GM15510 (cell line): ENCODE results near the gene MNAT1.

Source experiments
- POLR2A ChIP-seq: IDR thresholded peaks from 3 replicates; pipeline ENCODE4 v1.6.1; 2011; ENCODE audit warnings: borderline replicate concordance; ENCODE audit not compliant: insufficient read length; ENCODE audit errors: extremely low read depth

Gene MNAT1

DNA sequence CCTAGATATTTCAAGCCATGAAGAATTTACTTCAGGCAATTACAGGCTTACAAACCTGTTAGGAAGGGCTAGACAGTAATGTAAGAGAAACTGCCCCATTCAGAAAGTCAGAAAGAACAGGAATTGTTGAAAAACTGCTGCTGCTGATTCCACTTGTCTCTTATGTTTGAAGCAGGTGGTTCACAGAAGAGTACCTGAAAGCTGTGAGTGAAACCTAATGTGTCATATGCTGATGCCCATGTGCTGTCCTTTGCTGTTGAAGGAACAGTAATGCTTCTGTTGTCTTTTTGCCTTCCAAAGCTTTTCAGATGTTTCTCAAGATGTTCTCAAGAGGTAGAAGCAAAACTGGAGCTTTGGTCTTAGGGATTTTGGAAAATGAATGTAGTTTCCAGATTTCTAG is 39.0 kb downstream of the MNAT1 start:
- no peak for TF ChIP-seq POLR2A

DNA sequence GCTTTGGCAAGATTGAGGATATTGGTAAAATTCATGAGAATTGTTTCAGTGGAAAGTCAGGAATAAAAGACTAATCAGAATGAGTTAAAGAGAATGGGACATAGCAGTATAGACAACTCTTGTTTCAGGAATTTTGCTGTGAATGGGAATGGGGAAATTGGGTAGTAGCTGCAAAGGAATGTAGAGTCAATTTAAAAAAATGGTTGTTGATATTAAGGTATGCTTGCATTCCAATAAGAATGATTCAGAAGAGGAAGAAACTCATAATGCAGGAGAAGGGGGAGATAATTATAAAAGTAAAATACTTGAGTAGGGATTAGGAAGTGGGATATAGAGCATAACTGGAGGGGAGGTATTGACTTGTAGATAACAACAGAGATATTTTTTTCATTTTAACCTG is 40.7 kb downstream of the MNAT1 start:
- no peak for TF ChIP-seq POLR2A

DNA sequence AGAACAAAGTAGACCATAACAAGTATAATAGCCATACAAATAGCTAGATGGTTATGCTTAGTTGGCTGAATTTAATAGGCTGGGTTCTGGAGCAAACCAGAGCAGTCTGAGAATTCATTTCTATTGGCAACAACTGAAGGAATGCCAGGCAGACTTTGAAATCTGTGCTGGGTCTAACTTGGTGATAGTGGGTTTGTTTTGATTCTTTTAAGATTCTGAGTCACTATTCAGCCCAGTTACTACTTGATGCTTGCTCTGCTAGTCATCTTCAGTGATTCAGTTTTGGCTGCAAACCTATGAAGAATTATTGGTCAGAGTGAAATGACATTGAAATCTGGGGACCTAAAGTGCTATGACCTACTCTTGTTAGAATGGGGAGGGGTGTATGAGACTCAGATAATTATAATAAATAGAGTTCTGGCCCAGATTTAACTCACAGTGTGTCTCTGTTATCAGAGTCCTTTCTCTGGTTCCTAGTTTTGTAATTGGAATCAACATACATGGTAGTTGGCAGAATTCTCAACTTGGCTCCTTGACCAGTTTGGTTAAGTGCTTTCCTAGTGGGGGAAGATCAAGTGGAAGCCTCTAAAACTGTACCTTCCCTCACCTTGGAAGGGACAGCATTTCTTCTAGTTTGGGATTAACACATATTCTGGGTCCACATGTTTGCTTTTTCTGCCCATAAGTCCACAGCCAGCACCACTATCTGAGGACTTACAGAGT is 43.5 kb downstream of the MNAT1 start:
- TF ChIP-seq POLR2A, result no peak

DNA sequence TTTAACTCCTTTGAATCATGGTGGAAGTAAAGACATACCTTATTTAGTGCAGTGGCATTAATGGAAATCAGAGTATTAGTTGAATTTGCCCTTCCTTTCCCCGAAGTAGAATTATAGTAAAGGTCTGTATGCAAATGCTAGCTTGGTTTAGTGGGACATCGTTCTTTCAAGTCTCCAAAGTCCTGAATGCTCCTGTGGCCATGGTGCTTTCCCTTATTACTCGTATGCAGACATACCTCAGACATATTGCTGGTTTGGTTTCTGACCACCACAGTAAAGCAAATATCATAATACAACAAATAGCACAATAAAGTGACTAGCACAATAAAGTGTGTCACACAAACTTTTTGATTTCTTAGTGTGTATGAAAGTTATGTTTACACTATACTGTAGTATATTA is 52.3 kb downstream of the MNAT1 start:
- TF ChIP-seq POLR2A, result no peak

DNA sequence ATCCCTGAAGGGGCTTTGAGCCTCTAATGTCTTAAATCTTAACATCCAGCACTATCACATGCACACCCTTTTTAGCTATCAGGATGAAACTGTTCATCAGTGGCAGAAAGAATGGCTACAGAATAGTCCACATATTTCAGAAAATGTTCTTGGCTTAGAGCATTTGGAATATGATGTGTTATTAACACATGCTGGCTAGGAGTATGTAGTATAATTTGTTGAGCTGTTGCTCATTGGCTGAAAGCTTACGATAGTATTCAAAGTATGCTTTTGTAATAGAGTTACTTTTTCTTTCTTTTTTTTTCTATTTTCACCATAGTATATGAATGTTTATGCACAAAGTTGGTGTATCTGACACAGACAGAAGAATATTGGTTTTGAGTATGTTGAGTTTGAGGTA is 55.1 kb downstream of the MNAT1 start:
- no peak for TF ChIP-seq POLR2A

DNA sequence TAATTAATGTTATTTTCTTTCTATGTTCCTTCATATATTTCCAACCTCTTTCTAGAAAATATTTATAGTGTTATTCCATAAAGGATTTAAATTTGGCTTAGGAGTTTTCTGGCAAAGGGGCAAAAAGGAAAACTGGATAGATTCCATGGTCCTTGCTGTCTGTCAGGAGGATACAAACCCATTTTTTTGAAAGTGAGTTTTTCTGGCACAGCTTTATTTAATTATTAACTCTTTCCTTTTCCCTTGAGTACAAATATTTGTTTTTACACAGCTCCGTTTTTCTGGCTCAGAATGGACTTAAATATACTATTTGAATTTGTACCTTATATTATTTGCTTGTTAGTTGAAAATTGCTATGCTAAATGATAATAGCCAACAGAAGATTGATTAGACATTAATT is 56.3 kb downstream of the MNAT1 start:
- TF ChIP-seq POLR2A, result no peak

DNA sequence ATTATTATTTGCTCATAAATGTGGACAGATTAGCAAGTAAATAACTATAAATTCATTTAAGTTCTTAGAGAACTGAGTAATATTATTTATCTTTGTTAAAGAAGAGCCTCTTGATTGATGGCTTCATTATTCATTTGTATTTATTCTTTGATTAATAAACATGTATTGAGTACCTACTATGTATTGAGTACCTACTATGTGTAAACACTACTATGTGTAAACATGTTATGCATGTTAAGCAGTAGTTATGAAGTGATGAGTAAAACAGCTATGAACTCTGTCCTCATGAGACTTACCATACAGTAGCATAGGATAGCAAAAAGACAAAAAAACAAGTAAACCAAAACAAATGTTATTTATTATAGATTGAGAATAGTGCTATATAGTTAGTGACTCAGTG is 61.9 kb downstream of the MNAT1 start:
- TF ChIP-seq POLR2A, result no peak

DNA sequence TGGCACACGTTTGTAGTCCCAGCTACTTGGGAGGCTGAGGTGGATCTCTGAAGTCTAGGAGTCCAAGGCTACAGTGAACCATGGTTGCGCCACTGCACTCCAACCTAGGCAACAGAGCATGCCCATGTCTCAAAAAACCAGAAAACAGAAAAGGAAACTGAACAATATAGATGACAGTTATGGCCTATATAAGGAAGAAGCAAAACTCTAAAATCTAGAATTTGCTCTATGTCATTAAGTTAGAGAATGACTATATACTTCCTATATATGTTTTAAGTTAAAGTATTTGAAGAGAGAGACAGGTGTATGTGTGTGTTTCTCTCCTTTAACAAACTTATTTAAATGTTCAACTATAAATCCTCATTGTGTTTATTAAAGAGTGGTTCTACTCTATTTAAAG is 65.8 kb downstream of the MNAT1 start:
- no peak for TF ChIP-seq POLR2A

DNA sequence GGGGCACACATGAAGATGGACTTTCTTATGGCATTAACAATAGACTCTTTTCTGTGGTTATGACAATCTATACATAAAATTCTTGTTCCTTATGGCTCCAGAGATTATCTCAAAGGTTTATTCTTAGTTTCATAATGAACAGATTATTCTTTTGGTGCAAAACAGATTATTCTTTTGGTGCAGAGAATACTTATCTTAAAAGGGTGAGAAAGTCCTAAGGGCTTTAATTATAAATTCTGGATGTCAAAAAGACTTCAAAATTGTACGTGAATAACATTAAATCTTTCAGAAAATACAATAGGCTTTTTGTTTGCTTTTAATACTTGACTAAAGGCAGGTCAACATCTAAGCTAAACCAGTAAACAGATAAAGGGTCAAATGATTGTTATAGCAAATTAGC is 69.3 kb downstream of the MNAT1 start:
- no peak for TF ChIP-seq POLR2A

DNA sequence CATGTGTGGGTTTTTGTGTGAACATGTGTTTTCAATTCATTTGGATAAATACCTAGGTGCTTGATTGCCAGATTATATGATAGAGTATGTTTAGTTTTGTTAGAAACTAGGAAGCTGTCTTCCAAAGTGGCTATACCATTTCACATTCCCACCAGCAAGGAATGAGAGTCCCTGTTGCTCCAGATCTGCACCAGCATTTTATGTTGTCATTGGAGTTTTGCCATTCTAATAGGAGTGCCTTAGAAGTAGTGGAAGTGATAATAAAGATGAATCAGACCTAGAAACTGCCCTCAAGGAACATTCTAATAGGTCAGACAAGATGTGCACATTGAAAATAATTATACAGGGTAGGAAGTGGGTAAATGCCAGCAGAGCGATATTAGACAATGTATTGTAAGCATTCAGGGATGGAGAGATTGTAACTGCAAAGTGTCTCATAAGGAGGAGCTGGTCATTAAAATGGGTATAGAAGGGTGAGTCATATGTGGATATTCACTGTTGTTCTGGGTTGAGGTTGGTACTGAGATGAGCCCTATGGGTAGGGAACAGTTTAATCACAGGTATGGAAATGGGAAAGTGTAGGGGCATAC is 71.4 kb downstream of the MNAT1 start:
- no peak for TF ChIP-seq POLR2A

DNA sequence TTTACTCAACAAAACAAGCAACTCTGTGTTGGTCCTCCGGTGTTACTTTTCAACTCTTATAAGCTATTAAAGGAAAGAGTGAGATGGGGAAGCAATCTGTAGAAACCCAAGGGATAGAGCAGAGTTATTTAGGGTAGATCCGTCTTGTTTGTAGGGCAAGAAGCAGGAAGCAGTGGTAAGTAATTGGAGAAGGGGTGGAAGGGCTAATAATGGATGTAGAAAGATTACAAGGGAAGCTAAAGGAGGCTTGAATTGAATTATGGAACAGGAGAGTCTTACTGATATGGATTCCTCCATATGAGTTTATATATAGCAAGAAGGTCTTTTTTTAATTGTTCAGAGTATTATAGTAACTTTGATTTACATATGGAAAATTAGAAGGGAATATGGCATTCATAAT is 72.7 kb downstream of the MNAT1 start:
- TF ChIP-seq POLR2A, result no peak

DNA sequence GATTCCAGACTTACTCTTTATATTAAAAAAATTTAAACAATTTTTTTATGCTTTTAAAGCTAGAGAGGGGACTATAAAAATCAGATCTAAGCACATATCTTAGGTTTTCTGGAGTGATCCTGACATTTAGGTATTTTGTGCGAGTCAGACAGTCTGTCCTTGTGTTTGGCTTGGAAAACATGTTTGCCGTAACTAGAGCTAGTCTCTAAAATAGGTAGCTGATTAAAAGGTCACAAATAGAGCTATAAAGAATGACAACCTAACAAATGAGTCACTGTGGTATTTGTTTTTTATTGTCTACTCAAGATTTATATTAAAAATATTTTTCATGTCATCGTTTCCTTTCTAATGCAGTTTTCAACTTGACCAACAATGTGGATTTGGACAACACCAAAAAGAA is 73.4 kb downstream of the MNAT1 start:
- TF ChIP-seq POLR2A, result no peak

DNA sequence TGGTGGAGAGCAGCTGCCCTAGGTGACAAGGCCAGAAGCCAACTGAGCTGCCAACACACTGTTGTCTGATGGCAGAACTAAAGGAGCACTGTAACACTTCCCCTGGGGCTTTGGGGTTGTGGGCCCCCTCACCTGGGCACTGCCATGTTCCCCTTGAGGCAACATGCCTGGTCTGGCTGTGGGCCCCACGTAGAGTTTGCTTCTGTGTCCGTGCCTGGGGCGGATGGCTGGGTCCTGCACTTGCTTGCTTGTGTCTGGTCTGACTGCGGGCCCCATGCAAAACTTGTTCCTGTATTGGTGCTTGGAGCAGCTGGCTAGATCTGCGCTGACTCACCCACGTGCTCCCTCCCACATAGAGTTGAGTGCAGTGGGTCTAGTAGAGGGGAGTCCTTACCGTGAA is 78.4 kb downstream of the MNAT1 start:
- no peak for TF ChIP-seq POLR2A

DNA sequence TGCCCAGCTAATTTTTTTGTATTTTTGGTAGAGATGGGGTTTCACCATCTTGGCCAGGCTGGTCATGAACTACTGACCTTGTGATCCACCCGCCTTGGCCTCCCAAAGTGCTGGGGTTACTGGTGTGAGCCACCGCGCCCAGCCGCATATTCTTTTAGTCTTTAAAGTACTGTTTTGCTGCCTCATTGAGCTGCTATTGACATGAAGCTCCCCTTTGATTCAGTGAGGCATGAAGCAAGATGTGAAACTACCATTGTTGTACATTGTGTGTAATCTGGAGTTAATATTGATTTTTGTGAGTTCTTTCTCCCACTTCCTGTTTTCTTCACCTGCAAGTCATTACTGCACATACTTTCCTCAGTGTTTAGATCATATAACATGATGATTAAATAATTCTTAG is 80.8 kb downstream of the MNAT1 start:
- TF ChIP-seq POLR2A, result no peak

DNA sequence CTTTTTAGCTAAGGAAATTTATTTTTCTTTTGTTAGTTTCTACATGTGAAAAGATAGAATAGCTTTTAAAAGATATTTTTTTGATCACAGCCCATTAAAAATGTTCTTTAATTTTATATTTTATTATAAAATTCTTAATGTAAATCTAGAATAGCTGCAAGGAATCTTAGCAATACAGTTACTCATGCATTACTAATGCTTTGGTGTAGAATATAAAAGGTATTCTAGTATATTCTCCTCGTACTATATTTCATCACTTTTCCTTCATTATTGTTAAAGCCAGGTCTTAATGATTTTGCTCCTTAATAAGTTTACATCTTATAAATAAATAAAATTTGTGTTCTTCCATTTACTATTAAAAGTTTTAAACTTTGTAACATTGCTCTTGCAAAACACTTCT is 82.6 kb downstream of the MNAT1 start:
- no peak for TF ChIP-seq POLR2A

DNA sequence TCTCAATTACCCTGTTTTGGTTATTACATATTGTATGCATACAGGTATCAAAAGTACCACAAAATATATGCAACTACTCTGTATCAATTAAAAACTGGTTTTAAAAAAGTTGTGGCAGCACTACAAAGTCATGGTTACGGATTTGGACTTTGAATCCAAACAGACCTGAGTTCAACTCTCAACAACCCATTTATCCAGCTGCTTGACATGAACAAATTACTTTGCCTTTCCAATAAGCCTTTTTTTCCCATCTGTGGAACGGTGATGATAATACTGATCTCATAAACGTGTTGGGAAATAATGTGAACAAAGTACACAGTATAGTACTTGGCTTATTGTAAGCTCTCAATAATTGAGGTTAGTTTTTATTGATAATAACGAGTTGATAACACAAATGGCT is 85.0 kb downstream of the MNAT1 start:
- TF ChIP-seq POLR2A, result no peak
